ENCODE data around the gene CMC4. TPM values are rescaled to one million over a fixed set of nuclear protein-coding genes. Genes with fewer than 3 reads are reported as not detected.

The CMC4 gene
- total and polyA plus RNA-seq, 9 of the 15 experiments (the other 6 are each of a cell fraction or from before 2014, with no cell fraction given) = 3.5 to 16.9 (median 8.2) TPM

- TF ChIP-seq SOX6 (IDR thresholded peaks at IDR 0.05) (0 out of 2 replicates have a peak, but pooled peaks have one; percentile 57), EP300 (IDR thresholded peaks at IDR 0.05; ENCODE audit: low read length) (0 out of 2 replicates have a peak, but pooled peaks have one; percentile 23), NFIX (CRISPR knock-in tag; IDR thresholded peaks at IDR 0.05; ENCODE audit: low read depth) (no peak), HNRNPK (IDR thresholded peaks at IDR 0.05; ENCODE audit: low read depth, low read length, poor library complexity, severe bottlenecking) (no peak), CBFA2T2 (conservative IDR thresholded peaks at IDR 0.05) (peak; percentile 55), YBX1 (IDR thresholded peaks at IDR 0.05) (no peak), CEBPB (tag; IDR thresholded peaks at IDR 0.05) (peak; percentile 77), PATZ1 (CRISPR knock-in tag; IDR thresholded peaks at IDR 0.05; ENCODE audit: borderline replicate concordance) (no peak), HDAC1 (IDR thresholded peaks at IDR 0.05) (peak in 1 of 2 experiments; percentile 32; a peak in 1 of 4 replicates), BRF2 (IDR thresholded peaks at IDR 0.05; ENCODE audit: borderline replicate concordance, insufficient read depth, insufficient read length) (no peak), ILF3 (IDR thresholded peaks at IDR 0.05; ENCODE audit: borderline replicate concordance) (no peak), TRIM24 (IDR thresholded peaks at IDR 0.05) (peak; percentile 10 to 44; a peak in 1 of 4 replicates), RBM22 (IDR thresholded peaks at IDR 0.05; ENCODE audit: low read depth, low read length, poor library complexity, severe bottlenecking) (no peak), HNRNPUL1 (IDR thresholded peaks at IDR 0.05; ENCODE audit: low read length) (no peak), ZNF431 (CRISPR knock-in tag; IDR thresholded peaks at IDR 0.05) (no peak), SIRT6 (IDR thresholded peaks at IDR 0.05; ENCODE audit: low read depth, low read length) (no peak), CEBPG (CRISPR knock-in tag; IDR thresholded peaks at IDR 0.05) (no peak), CEBPG (tag; conservative IDR thresholded peaks at IDR 0.05 in 1 of 2, IDR thresholded peaks at IDR 0.05 in 1 of 2) (peak in 1 of 2 experiments; percentile 58; a peak in 2 of 4 replicates)
Observed at GRCh38 chrX:155086961-155087735, 16.2 kb upstream of the CMC4 start (continued).
